ENCODE data around the gene UTF1.

The UTF1 gene

GRCh38 chr10:133280391-133281059 lies 50.5 kb downstream of the UTF1 start:
- DNase-seq: no peak

GRCh38 chr10:133281084-133281483 lies 51.1 kb downstream of the UTF1 start:
- DNase-seq: no peak
